ENCODE measurements around the gene ACVR1C. TPM values are rescaled to one million over a fixed set of nuclear protein-coding genes. Genes with fewer than 3 reads are reported as not detected.

The ACVR1C gene
- total RNA-seq, 6 experiments from 2014 or later: 0.37 to 3.9 (median 1.9) TPM

DNA sequence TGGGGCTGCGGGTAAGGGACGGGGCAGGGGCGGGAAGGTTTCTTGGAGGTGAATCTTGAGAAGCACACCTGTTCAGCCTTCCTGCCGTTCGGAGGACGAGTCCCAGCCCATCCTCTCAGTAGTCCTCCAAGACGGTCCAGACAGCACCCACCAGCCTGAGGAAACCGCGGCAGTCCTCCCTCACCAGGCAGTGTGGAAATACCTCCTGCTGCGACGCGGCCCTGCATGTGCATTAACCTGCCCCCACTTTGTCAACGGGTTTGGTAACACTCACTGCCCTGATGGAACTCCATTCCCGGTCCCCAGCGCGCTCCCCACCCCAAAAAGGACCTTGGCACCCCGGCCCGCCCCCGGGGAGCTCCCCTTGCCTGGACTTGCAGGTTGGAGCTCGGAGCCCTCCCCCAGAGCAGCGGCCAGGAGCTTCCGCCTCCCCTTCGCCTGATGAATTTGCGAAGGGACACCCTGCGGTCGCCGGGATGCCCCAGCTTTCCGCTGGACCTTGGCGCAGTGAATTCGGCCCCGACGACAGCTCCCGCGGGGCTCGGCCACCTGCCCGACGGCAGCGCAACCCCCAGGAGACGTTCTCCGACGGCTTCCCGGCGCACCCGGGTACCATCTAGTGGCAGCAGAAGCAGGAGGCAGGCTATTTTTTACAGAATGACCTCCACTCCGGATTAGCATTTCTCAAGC is 31.5 kb downstream of the ACVR1C start:
- H3K4me1 ChIP-seq: no peaks in the 10 kb centered on the region
- no peaks in the 10 kb centered on the region for H3K9me3 ChIP-seq
- no peak overlapping the region for H3K27ac ChIP-seq
- TF ChIP-seq, protein P1, sequence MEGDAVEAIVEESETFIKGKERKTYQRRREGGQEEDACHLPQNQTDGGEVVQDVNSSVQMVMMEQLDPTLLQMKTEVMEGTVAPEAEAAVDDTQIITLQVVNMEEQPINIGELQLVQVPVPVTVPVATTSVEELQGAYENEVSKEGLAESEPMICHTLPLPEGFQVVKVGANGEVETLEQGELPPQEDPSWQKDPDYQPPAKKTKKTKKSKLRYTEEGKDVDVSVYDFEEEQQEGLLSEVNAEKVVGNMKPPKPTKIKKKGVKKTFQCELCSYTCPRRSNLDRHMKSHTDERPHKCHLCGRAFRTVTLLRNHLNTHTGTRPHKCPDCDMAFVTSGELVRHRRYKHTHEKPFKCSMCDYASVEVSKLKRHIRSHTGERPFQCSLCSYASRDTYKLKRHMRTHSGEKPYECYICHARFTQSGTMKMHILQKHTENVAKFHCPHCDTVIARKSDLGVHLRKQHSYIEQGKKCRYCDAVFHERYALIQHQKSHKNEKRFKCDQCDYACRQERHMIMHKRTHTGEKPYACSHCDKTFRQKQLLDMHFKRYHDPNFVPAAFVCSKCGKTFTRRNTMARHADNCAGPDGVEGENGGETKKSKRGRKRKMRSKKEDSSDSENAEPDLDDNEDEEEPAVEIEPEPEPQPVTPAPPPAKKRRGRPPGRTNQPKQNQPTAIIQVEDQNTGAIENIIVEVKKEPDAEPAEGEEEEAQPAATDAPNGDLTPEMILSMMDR (IDR thresholded peaks at IDR 0.05): peak; percentile 35 to 63 (median 54)
- TF ChIP-seq POLR2A (IDR thresholded peaks at IDR 0.05): no peak
- ATAC-seq: peak; percentile 79 to 88 (median 85)
- 43% methylated on average over 4 of the region's 45 CpGs for whole genome bisulfite sequencing (ENCODE audit: insufficient coverage, low coverage, low lambda C conversion rate, missing lambda C conversion rate)
- H3K27me3 ChIP-seq: no peaks in the 10 kb centered on the region
- H3K36me3 ChIP-seq: no peaks in the 10 kb centered on the region
- intact Hi-C loops (cut with DNase I): no loop called here
- peak; percentile 51 to 66 (median 55) for DNase-seq
- H3K4me3 ChIP-seq: peak overlapping the region; percentile 3 to 44 (median 16)

DNA sequence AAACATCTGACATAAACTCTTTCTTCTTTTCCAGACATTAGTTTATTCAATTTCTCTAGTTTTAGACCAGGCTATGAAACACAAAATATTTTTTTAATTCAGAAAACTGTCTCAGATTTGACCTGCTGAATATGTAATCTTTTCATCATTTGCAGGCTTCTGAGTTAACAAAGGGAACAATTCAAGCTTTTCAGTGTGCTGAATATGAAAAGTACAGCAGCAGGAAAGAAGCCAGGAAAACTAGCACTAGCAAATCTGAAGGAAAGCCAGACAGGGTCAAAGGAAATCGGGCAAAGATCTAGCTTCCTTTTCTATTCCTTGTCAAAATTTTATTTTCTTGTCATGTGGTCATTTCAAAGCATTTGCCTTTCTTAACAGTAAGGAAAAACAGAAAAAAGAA is 35.3 kb downstream of the ACVR1C start:
- no peak for ATAC-seq
- no peak for DNase-seq
- H3K4me1 ChIP-seq: no peaks in the 10 kb centered on the region
- no peak overlapping the region for H3K27ac ChIP-seq
- H3K27me3 ChIP-seq: no peaks in the 10 kb centered on the region
- intact Hi-C loops (cut with DNase I): no loop called here
- H3K9me3 ChIP-seq: no peaks in the 10 kb centered on the region
- TF ChIP-seq POLR2A (IDR thresholded peaks at IDR 0.05): no peak
- TF ChIP-seq, protein P1 (IDR thresholded peaks at IDR 0.05): no peak
- H3K4me3 ChIP-seq: no peak overlapping the region
- H3K36me3 ChIP-seq: no peaks in the 10 kb centered on the region
- 13% methylated on average over 1 of the region's 1 CpG for whole genome bisulfite sequencing (ENCODE audit: insufficient coverage, low coverage, low lambda C conversion rate, missing lambda C conversion rate)

DNA sequence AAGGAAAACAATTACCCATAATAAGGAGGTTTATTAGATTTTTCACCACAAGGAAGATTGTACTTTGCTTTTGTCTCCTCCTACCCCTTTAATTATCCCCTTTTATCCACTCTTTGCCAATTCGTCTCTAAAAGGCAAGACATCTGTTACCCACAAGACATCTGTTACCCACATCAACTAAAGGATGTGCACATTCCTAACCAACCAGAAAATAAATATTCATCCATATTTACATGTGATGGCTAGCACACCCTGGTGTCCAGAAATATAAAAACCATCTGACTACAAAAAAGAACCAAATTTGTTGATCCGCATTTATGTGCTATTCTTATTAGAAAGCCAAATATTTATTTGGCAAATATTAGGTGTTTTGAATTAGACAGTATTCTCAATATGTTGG is 35.7 kb downstream of the ACVR1C start:
- H3K4me3 ChIP-seq: no peak overlapping the region
- no peaks in the 10 kb centered on the region for H3K4me1 ChIP-seq
- no peak for DNase-seq
- no peaks in the 10 kb centered on the region for H3K27me3 ChIP-seq
- intact Hi-C loops (cut with DNase I): no loop called here
- no peak for ATAC-seq
- 38% methylated on average over 2 of the region's 2 CpGs for WGBS (ENCODE audit: insufficient coverage, low coverage, low lambda C conversion rate, missing lambda C conversion rate)
- H3K27ac ChIP-seq: no peak overlapping the region
- H3K36me3 ChIP-seq: no peaks in the 10 kb centered on the region
- no peaks in the 10 kb centered on the region for H3K9me3 ChIP-seq
- TF ChIP-seq, protein P1 (IDR thresholded peaks at IDR 0.05): peak; percentile 26 to 36 (median 33)
- TF ChIP-seq POLR2A (IDR thresholded peaks at IDR 0.05): no peak

DNA sequence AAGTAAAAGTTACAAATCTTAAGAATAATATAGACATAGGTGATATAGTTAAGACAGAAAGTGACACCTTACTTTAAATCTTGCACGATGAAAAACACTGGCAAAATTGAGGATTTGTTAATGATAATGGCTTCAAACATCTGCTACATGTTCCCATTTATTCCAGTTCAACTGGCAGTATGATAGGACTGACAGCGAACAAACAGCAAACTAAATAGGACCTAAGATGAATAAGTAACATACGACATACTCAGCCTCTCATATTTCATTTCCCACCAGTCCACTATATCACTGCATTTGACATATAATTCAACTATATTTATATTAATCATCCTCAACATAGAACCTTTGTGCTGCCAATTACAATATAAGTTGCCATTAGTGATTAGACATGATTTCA is 36.3 kb downstream of the ACVR1C start:
- 83% methylated on average over 3 of the region's 3 CpGs for WGBS (ENCODE audit: insufficient coverage, low coverage, low lambda C conversion rate, missing lambda C conversion rate)

More for the DNA sequence above, 36.3 kb downstream of the ACVR1C start:
- TF ChIP-seq POLR2A (IDR thresholded peaks at IDR 0.05): no peak
- TF ChIP-seq, protein P1 (IDR thresholded peaks at IDR 0.05): no peak
- ATAC-seq: no peak
- Histone ChIP-seq H3K9me3 (no peaks in the 10 kb centered on the region), H3K4me3 (no peak overlapping the region), H3K27me3 (no peaks in the 10 kb centered on the region), H3K36me3 (no peaks in the 10 kb centered on the region), H3K4me1 (no peaks in the 10 kb centered on the region), H3K27ac (no peak overlapping the region)
- intact Hi-C loops (cut with DNase I): no loop called here
- DNase-seq: no peak

All from right lobe of liver (tissue), 6 donors.